ENCODE results near the gene SRSF11.

DNA sequence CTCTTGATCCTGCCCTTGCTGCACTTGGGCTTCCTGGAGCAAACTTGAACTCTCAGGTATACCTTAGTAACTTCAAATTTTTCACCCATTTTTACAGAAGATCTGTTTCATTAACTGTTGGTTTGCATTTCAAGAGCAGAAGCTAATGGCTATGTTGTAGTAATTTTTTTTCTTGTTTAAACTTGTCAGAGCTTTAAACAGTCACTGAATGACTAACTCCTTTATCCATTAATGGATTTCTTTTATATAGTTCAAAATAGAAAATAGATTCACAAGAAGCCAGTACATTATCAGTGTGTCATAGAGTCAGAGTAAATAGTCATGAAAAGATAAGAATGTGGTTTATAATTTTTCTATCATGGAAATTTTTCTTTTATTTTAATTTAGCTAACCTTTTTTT is 13.6 kb downstream of the SRSF11 start:
- TF ChIP-seq, protein P1, sequence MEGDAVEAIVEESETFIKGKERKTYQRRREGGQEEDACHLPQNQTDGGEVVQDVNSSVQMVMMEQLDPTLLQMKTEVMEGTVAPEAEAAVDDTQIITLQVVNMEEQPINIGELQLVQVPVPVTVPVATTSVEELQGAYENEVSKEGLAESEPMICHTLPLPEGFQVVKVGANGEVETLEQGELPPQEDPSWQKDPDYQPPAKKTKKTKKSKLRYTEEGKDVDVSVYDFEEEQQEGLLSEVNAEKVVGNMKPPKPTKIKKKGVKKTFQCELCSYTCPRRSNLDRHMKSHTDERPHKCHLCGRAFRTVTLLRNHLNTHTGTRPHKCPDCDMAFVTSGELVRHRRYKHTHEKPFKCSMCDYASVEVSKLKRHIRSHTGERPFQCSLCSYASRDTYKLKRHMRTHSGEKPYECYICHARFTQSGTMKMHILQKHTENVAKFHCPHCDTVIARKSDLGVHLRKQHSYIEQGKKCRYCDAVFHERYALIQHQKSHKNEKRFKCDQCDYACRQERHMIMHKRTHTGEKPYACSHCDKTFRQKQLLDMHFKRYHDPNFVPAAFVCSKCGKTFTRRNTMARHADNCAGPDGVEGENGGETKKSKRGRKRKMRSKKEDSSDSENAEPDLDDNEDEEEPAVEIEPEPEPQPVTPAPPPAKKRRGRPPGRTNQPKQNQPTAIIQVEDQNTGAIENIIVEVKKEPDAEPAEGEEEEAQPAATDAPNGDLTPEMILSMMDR (IDR thresholded peaks at IDR 0.05) = no peak
- TF ChIP-seq EZH2 (IDR thresholded peaks at IDR 0.05) (no peak), EZH2phosphoT487 (IDR thresholded peaks at IDR 0.05) (no peak)

Measured in neural progenitor cell (in vitro differentiated cells).